PC-9 (cell line): Measurements from ENCODE around the gene YY1. TPM values are rescaled to one million over a fixed set of nuclear protein-coding genes. Genes with fewer than 3 reads are reported as not detected.

Experiments
- BruUV-seq: library from RNA; stranded (reverse); fragments of 400-500 nt; replicated peaks from 2 replicates; lab custom pipeline; 2021; lab: Mats Ljungman, UMichigan
- CTCF ChIA-PET: fragments of 300-600 bp; sonication (Branson Sonifier 250); formaldehyde crosslinking; loops from one replicate; lab custom pipeline; 2022; ENCODE audit warnings: antibody characterized with exemption; lab: Charles Lee
- POLR2A ChIA-PET: fragments of 300-600 bp; sonication (Branson Sonifier 250); formaldehyde crosslinking; loops from one replicate; lab custom pipeline; 2022; ENCODE audit warnings: antibody characterized with exemption; ENCODE audit not compliant: unreplicated experiment; lab: Charles Lee
- DNase-seq, 2 experiments: peaks; one replicate each; pipeline versions ENCODE4 v3.0.0 to v3.0.0-alpha.2; 2015 to 2022; ENCODE audit warnings: mixed read lengths in 1 of 2
- H2AFZ ChIP-seq: fragments of 200-600 bp; sonication (generic); 2 replicates; pipeline ENCODE4 v1.8.1; 2017; ENCODE audit warnings: antibody characterized with exemption
- H3F3A ChIP-seq: fragments of 200-600 bp; sonication (generic); 2 replicates; pipeline ENCODE4 v1.8.1; 2017; ENCODE audit warnings: antibody characterized with exemption, mild to moderate bottlenecking, low read depth; ENCODE audit not compliant: insufficient read depth
- H3K27ac ChIP-seq: fragments of 200-600 bp; sonication (generic); 2 replicates; pipeline ENCODE4 v1.6.1; 2016; ENCODE audit warnings: mixed run types
- H3K27me3 ChIP-seq: fragments of 200-600 bp; sonication (generic); 2 replicates; pipeline ENCODE4 v1.6.1; 2016; ENCODE audit warnings: low read depth, mixed run types; ENCODE audit not compliant: insufficient read depth
- H3K36me3 ChIP-seq: fragments of 200-600 bp; sonication (generic); 2 replicates; pipeline ENCODE4 v1.6.1; 2016; ENCODE audit warnings: low read depth, mixed run types
- H3K4me1 ChIP-seq: fragments of 200-600 bp; sonication (generic); replicated peaks from 2 replicates; pipeline ENCODE4 v1.6.1; 2016; ENCODE audit warnings: mixed run types; ENCODE audit not compliant: insufficient read depth
- H3K4me2 ChIP-seq: fragments of 200-600 bp; sonication (generic); 2 replicates; pipeline ENCODE4 v1.6.1; 2017; ENCODE audit warnings: mixed run types
- H3K4me3 ChIP-seq: fragments of 200-600 bp; sonication (generic); 2 replicates; pipeline ENCODE4 v1.6.1; 2016; ENCODE audit warnings: mixed run types
- H3K79me2 ChIP-seq: fragments of 200-600 bp; sonication (generic); 2 replicates; pipeline ENCODE4 v1.6.1; 2017; ENCODE audit warnings: low read depth, mixed run types
- H3K9me2 ChIP-seq: fragments of 200-600 bp; sonication (generic); 2 replicates; pipeline ENCODE4 v1.8.1; 2017; ENCODE audit warnings: mild to moderate bottlenecking; ENCODE audit not compliant: insufficient read depth
- H3K9me3 ChIP-seq: fragments of 200-600 bp; sonication (generic); 2 replicates; pipeline ENCODE4 v1.8.1; 2016; ENCODE audit warnings: low read depth; ENCODE audit not compliant: insufficient read depth
- H4K20me1 ChIP-seq: fragments of 200-600 bp; sonication (generic); 2 replicates; pipeline ENCODE4 v1.8.1; 2017; ENCODE audit not compliant: insufficient read depth
- CTCF ChIP-seq: fragments of 200-600 bp; sonication (generic); conservative IDR thresholded peaks from 2 replicates; pipeline ENCODE4 v1.6.1; 2017; ENCODE audit warnings: mixed run types, antibody characterized with exemption, mild to moderate bottlenecking, moderate library complexity
- EZH2 ChIP-seq: fragments of 200-600 bp; sonication (generic); IDR thresholded peaks from 2 replicates; pipeline ENCODE4 v1.8.0; 2017; ENCODE audit warnings: antibody characterized with exemption, low read depth
- intact Hi-C: fragments of 100-400 bp; cut with micrococcal nuclease; formaldehyde crosslinking; loops from one replicate; pipeline ENCODE4 v1.10.0; 2022; ENCODE audit not compliant: unreplicated experiment
- total RNA-seq: library from RNA; stranded (reverse); gene quantifications from 2 replicates; pipeline ENCODE4 v1.2.3, GENCODE V29; 2021

YY1 gene
- total RNA-seq, 1 experiment from 2014 or later: 32.3 TPM

- no peaks in the 10 kb centered on the region for H3K36me3 ChIP-seq
- H3F3A ChIP-seq: no peaks in the 10 kb centered on the region
- no peak overlapping the region for H3K4me2 ChIP-seq
- H3K27me3 ChIP-seq: no peaks in the 10 kb centered on the region; the same call in 1 of the 2 replicates
- H3K4me1 ChIP-seq: no peaks in the 10 kb centered on the region
- intact Hi-C loops: no loop called here
- H2AFZ ChIP-seq: no peak overlapping the region
- H4K20me1 ChIP-seq: no peaks in the 10 kb centered on the region
- POLR2A ChIA-PET: no interaction called here
- H3K79me2 ChIP-seq: no peaks in the 10 kb centered on the region
- no peak for TF ChIP-seq CTCF
- DNase-seq: no peak
- CTCF ChIA-PET: no interaction called here
- no peak overlapping the region for H3K4me3 ChIP-seq
- no TSS peak for BruUV-seq
- no peak overlapping the region for H3K27ac ChIP-seq
- H3K9me3 ChIP-seq: no peaks in the 10 kb centered on the region
- no peaks in the 10 kb centered on the region for H3K9me2 ChIP-seq
These were observed 78.4 kb downstream of the YY1 start for GRCh38 chr14:100317389-100317788.

DNA sequence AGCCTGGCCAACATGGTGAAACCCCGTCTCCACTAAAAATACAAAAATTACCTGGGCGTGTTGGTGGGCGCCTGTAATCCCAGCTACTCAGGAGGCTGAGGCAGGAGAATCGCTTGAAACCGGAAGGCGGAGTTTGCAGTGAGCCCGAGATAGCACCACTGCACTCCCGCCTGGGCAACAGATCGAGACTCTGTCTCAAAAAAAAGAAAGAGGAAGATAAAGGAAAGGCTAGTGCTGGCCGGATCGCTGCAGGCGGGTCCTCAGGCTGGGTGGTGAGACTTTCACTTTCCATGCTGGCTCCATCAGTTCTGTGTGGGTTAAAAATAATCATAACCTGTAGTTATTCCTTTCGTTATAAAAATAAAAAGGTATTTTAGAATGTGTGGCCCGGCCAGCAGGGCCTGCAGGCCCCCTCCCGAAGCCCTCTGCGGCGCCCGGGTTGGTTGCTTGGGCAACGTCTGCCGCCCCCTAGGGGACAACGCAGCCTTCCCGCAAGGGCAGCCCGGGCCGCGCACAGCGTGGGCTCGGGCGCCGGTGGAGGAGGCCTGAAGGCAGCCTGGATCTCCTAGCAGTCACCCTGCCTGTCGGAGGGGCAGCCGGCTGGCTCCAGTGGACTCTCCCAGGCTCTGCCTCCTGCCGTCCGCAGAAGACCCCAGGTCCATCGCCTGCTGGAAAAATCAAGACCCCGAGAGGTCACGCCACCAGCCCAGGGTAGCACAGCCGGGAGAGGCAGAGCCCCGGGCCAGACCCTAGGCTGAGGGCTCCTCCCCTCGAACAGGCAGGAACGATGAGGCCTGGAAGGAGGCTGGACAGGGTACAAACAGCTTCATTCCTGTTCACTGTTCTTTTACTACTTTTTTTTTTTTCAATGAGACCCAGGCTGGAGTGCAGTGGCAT is 79.2 kb downstream of the YY1 start:
- H3K9me2 ChIP-seq: no peaks in the 10 kb centered on the region
- no peak overlapping the region for H3K4me3 ChIP-seq
- ChIA-PET POLR2A (no interaction called here), CTCF (interaction anchor here (0.6 kb wide), 1 partner anchor 9 kb away, joined by 4 read pairs; no protein-coding TSS in a partner anchor)
- DNase-seq: no peak
- H3F3A ChIP-seq: no peaks in the 10 kb centered on the region
- H4K20me1 ChIP-seq: no peaks in the 10 kb centered on the region
- no peaks in the 10 kb centered on the region for H3K9me3 ChIP-seq
- intact Hi-C loops: no loop called here
- no peaks in the 10 kb centered on the region for H3K36me3 ChIP-seq
- H3K27me3 ChIP-seq: no peaks in the 10 kb centered on the region; the same call in 1 of the 2 replicates
- no peaks in the 10 kb centered on the region for H3K4me1 ChIP-seq
- H3K79me2 ChIP-seq: no peaks in the 10 kb centered on the region
- H2AFZ ChIP-seq: no peak overlapping the region
- H3K4me2 ChIP-seq: no peak overlapping the region
- BruUV-seq: no TSS peak
- 0 out of 2 replicates have a peak, but pooled peaks have one; percentile 25 for TF ChIP-seq CTCF
- TF ChIP-seq EZH2: no peak
- H3K27ac ChIP-seq: no peak overlapping the region

- Histone ChIP-seq H4K20me1 (no peaks in the 10 kb centered on the region), H3F3A (no peaks in the 10 kb centered on the region), H3K9me2 (no peaks in the 10 kb centered on the region), H3K79me2 (no peaks in the 10 kb centered on the region), H3K9me3 (no peaks in the 10 kb centered on the region), H3K27ac (no peak overlapping the region), H3K27me3 (no peaks in the 10 kb centered on the region), H3K4me2 (no peak overlapping the region), H3K36me3 (no peaks in the 10 kb centered on the region), H3K4me1 (no peaks in the 10 kb centered on the region), H2AFZ (no peak overlapping the region), H3K4me3 (no peak overlapping the region)
- TF ChIP-seq EZH2 (no peak), CTCF (no peak)
- POLR2A ChIA-PET: no interaction called here
- no peak for DNase-seq
- intact Hi-C loops: no loop called here
- no TSS peak for BruUV-seq
- CTCF ChIA-PET: no interaction called here
These were observed 81.4 kb downstream of the YY1 start for GRCh38 chr14:100320157-100320856.
